BJ (cell line): ENCODE data around the gene TEX47. TPM values are rescaled to one million over a fixed set of nuclear protein-coding genes. Genes with fewer than 3 reads are reported as not detected.

ENCODE experiments used
- CTCF ChIA-PET: fragments of 350-600 bp; formaldehyde crosslinking; extraction: SDS; loops from one replicate; lab custom pipeline; 2021; ENCODE audit warnings: antibody characterized with exemption, inconsistent platforms; lab: Yijun Ruan, JAX
- POLR2A ChIA-PET: fragments of 300-600 bp; sonication (Branson Sonifier 250); formaldehyde crosslinking; extraction: SDS; loops from one replicate; lab custom pipeline; 2021; ENCODE audit warnings: antibody characterized with exemption; lab: Charles Lee
- DNase-seq: peaks from one replicate; pipeline ENCODE4 v3.0.0-alpha.2; 2011; ENCODE audit warnings: low read depth
- H3K27me3 ChIP-seq: 2 replicates; pipeline ENCODE4 v1.6.0; 2011; ENCODE audit warnings: low read length; ENCODE audit not compliant: control insufficient read depth, insufficient read depth
- H3K36me3 ChIP-seq: 2 replicates; pipeline ENCODE4 v1.5.1; 2011; ENCODE audit warnings: low read length; ENCODE audit not compliant: control insufficient read depth, insufficient read depth
- H3K4me3 ChIP-seq: 2 replicates; pipeline ENCODE4 v1.5.1; 2011; ENCODE audit warnings: low read depth, mild to moderate bottlenecking, control low read depth, low read length
- CTCF ChIP-seq: IDR thresholded peaks from 2 replicates; pipeline ENCODE4 v1.5.1; 2011; ENCODE audit warnings: low read depth, mild to moderate bottlenecking, control low read depth, inconsistent platforms, low read length, moderate library complexity; ENCODE audit not compliant: insufficient read depth
- polyA plus RNA-seq: library from polyadenylated mRNA; depleted of rRNA; stranded (reverse); fragments of >200 nt; gene quantifications from 2 replicates; pipeline ENCODE4 v1.2.3, GENCODE V29; 2011

The TEX47 gene
- polyA plus RNA-seq, 1 experiment: not detected

- no peak overlapping the region for H3K4me3 ChIP-seq
- POLR2A ChIA-PET: no interaction called here
- TF ChIP-seq CTCF: no peak
- CTCF ChIA-PET: no interaction called here
- peaks cover 3% of the 10 kb centered on the region; the same call in 1 of the 2 replicates for H3K27me3 ChIP-seq
- DNase-seq: no peak
- H3K36me3 ChIP-seq: no peaks in the 10 kb centered on the region
Observed at GRCh38 chr7:88761779-88762178, 33.8 kb downstream of the TEX47 start.

- Histone ChIP-seq H3K36me3 (no peaks in the 10 kb centered on the region), H3K4me3 (no peak overlapping the region), H3K27me3 (peaks cover 3% of the 10 kb centered on the region; the same call in 1 of the 2 replicates)
- TF ChIP-seq CTCF: no peak
- CTCF ChIA-PET: no interaction called here
- POLR2A ChIA-PET: no interaction called here
- no peak for DNase-seq
Observed at GRCh38 chr7:88760136-88760515, 35.4 kb downstream of the TEX47 start.

- peaks cover 3% of the 10 kb centered on the region; the same call in 1 of the 2 replicates for H3K27me3 ChIP-seq
- CTCF ChIA-PET: no interaction called here
- POLR2A ChIA-PET: no interaction called here
- no peak for DNase-seq
- H3K4me3 ChIP-seq: no peak within 1 kb of the TSS
- TF ChIP-seq CTCF: no peak
- H3K36me3 ChIP-seq: no peaks in the 10 kb centered on the region
Observed at GRCh38 chr7:88759230-88760135, 36.1 kb downstream of the TEX47 start, which contains the start of gene ZNF804B. Gene ZNF804B, plus strand, starts transcription at chr7:88759700. Its CDS starts 277 bp downstream, at chr7:88759977.

- POLR2A ChIA-PET: no interaction called here
- CTCF ChIA-PET: no interaction called here
- H3K36me3 ChIP-seq: no peaks in the 10 kb centered on the region
- H3K4me3 ChIP-seq: no peak overlapping the region
- no peak for TF ChIP-seq CTCF
- peaks cover 3% of the 10 kb centered on the region; the same call in 1 of the 2 replicates for H3K27me3 ChIP-seq
- no peak for DNase-seq
Observed at GRCh38 chr7:88758381-88759229, 36.9 kb downstream of the TEX47 start.

GRCh38 chr7:88757371-88757770, 38.2 kb downstream of the TEX47 start:
- no peak for DNase-seq
- TF ChIP-seq CTCF: no peak
- POLR2A ChIA-PET: no interaction called here
- Histone ChIP-seq H3K4me3 (no peak overlapping the region), H3K27me3 (peaks cover 3% of the 10 kb centered on the region; the same call in 1 of the 2 replicates), H3K36me3 (no peaks in the 10 kb centered on the region)
- CTCF ChIA-PET: no interaction called here
